ENCODE measurements around the gene IL34. TPM values are rescaled to one million over a fixed set of nuclear protein-coding genes. Genes with fewer than 3 reads are reported as not detected.

IL34 gene
- total and polyA plus RNA-seq, 2 of the 13 experiments (the other 11 are each of a cell fraction or from before 2014, with no cell fraction given), result 1.2 to 1.3 TPM

- TF ChIP-seq FOXO4 (CRISPR knock-in tag; conservative IDR thresholded peaks at IDR 0.05), result no peak
- no peak for TF ChIP-seq ZKSCAN1 (IDR thresholded peaks at IDR 0.05; ENCODE audit: low read length)
- no peak for TF ChIP-seq ZNF292 (CRISPR knock-in tag; IDR thresholded peaks at IDR 0.05; ENCODE audit: borderline replicate concordance, low read depth)
- no peak for TF ChIP-seq PCBP1 (IDR thresholded peaks at IDR 0.05; ENCODE audit: borderline replicate concordance, low read depth, low read length)
- no peak for TF ChIP-seq BRCA1 (CRISPR knock-in tag; IDR thresholded peaks at IDR 0.05)
- TF ChIP-seq ZNF784 (CRISPR knock-in tag; IDR thresholded peaks at IDR 0.05; ENCODE audit: borderline replicate concordance), result no peak
- no peak for TF ChIP-seq HOXA9 (CRISPR knock-in tag; IDR thresholded peaks at IDR 0.05; ENCODE audit: borderline replicate concordance)
- TF ChIP-seq ZNF644 (CRISPR knock-in tag; IDR thresholded peaks at IDR 0.05; ENCODE audit: low read depth), result no peak
- TF ChIP-seq MAF1 (CRISPR knock-in tag; IDR thresholded peaks at IDR 0.05; ENCODE audit: borderline replicate concordance), result no peak
- TF ChIP-seq ZNF207 (IDR thresholded peaks at IDR 0.05; ENCODE audit: borderline replicate concordance), result no peak
- TF ChIP-seq REST (IDR thresholded peaks at IDR 0.05; ENCODE audit: borderline replicate concordance in 1 of 2, low read depth in 1 of 2, low read length in 2 of 2), result peak; percentile 14 to 33; a peak in 2 of 4 replicates
- no peak for TF ChIP-seq AFF4 (CRISPR knock-in tag; IDR thresholded peaks at IDR 0.05)
- no peak for TF ChIP-seq SNAPC4 (CRISPR knock-in tag; IDR thresholded peaks at IDR 0.05)
These were observed 18.2 kb downstream of the IL34 start (continued) for GRCh38 chr16:70664325-70665112.
